ENCODE measurements around the gene ZDHHC14.

Gene ZDHHC14

GRCh38 chr6:157631838-157632614, 251.0 kb downstream of the ZDHHC14 start:
- no peak for DNase-seq

GRCh38 chr6:157632821-157633220, 251.8 kb downstream of the ZDHHC14 start:
- DNase-seq = no peak

GRCh38 chr6:157634546-157634945, 253.6 kb downstream of the ZDHHC14 start:
- DNase-seq = no peak

GRCh38 chr6:157635388-157636244, 254.6 kb downstream of the ZDHHC14 start:
- DNase-seq = no peak

GRCh38 chr6:157637516-157637915, 256.5 kb downstream of the ZDHHC14 start:
- no peak for DNase-seq

- DNase-seq = no peak
Observed at GRCh38 chr6:157637941-157638662, 257.1 kb downstream of the ZDHHC14 start.

GRCh38 chr6:157638779-157639178, 257.8 kb downstream of the ZDHHC14 start:
- no peak for DNase-seq

- DNase-seq = no peak
Observed at GRCh38 chr6:157640746-157641451, 259.9 kb downstream of the ZDHHC14 start.

- DNase-seq = no peak
Observed at GRCh38 chr6:157641837-157642236, 260.8 kb downstream of the ZDHHC14 start.

- DNase-seq = no peak
Observed at GRCh38 chr6:157642736-157643135, 261.7 kb downstream of the ZDHHC14 start.

- no peak for DNase-seq
Observed at GRCh38 chr6:157644043-157644810, 263.2 kb downstream of the ZDHHC14 start.

GRCh38 chr6:157645201-157645795, 264.3 kb downstream of the ZDHHC14 start:
- DNase-seq = no peak

GRCh38 chr6:157646012-157646411, 265.0 kb downstream of the ZDHHC14 start:
- no peak for DNase-seq

- no peak for DNase-seq
Observed at GRCh38 chr6:157647261-157647915, 266.4 kb downstream of the ZDHHC14 start.

GRCh38 chr6:157648561-157648960, 267.6 kb downstream of the ZDHHC14 start:
- DNase-seq = no peak

- DNase-seq = no peak
Observed at GRCh38 chr6:157649311-157650260, 268.6 kb downstream of the ZDHHC14 start.

GRCh38 chr6:157650261-157650640, 269.3 kb downstream of the ZDHHC14 start:
- DNase-seq = no peak

GRCh38 chr6:157650801-157651200, 269.8 kb downstream of the ZDHHC14 start:
- DNase-seq = no peak

- no peak for DNase-seq
Observed at GRCh38 chr6:157651731-157652490, 270.9 kb downstream of the ZDHHC14 start.
